Glomerular visceral epithelial cell (primary cell): Measurements from ENCODE around the gene ACAD8.

ENCODE experiments used
- DNase-seq: peaks from one replicate; pipeline ENCODE4 v3.0.0-alpha.2; 2016; ENCODE audit errors: extremely low spot score

The ACAD8 gene

DNA sequence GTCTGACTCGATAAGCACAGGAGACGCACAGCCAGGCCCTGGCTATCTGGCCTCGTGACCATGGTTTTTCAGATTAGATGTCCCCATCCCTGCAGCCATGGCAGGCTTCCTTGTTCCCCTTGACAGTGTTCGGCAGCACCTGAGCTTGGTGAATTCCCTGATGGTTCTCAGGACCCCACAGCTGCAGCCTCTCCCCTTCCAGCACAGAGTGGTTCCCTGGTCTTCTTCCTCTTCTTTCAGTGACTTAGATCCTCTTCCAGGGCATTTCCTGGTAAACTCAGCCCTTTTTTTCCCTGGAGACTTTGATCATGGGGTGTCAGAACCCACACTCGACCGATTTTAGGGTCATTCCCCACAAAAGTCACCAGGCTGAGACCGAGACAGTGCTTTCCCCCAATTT lies 37.3 kb downstream of the ACAD8 start:
- DNase-seq, result no peak

DNA sequence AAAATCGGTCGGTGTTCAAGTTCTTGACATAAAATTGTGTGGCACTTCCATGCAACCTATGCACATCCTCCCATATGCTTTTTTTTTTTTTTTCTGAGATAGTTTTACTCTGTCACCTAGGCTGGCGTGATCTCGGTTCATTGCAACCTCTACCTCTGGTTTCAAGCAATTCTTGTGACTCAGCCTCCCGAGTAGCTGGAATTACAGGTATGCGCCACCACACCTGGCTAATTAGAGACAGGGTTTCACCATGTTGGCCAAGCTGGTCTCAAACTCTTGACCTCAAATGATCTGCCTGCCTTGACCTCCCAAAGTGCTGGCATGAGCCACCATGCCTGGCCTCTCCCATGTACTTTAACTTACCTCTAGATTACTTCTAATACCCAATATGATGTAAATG lies 37.8 kb downstream of the ACAD8 start:
- no peak for DNase-seq

DNA sequence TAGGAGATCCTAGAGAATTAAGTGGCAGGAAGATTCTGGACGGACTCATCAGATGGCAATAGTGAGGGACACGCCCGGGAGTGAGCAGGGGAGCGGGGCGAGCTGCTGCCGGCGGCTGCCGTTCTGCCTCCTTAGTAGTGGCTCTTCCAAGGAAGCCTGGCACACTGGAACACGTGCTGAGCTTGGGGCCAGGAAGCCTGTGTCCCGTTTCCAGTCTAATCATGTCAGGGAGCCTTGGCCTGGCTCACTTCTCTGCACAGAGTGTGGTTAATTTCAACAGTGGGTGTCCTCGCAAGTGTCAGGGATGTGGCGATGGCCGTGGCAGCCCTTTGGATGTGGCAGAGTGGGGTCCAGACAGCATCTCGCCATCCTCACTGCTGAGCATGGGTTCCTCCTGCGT lies 39.3 kb downstream of the ACAD8 start:
- no peak for DNase-seq

DNA sequence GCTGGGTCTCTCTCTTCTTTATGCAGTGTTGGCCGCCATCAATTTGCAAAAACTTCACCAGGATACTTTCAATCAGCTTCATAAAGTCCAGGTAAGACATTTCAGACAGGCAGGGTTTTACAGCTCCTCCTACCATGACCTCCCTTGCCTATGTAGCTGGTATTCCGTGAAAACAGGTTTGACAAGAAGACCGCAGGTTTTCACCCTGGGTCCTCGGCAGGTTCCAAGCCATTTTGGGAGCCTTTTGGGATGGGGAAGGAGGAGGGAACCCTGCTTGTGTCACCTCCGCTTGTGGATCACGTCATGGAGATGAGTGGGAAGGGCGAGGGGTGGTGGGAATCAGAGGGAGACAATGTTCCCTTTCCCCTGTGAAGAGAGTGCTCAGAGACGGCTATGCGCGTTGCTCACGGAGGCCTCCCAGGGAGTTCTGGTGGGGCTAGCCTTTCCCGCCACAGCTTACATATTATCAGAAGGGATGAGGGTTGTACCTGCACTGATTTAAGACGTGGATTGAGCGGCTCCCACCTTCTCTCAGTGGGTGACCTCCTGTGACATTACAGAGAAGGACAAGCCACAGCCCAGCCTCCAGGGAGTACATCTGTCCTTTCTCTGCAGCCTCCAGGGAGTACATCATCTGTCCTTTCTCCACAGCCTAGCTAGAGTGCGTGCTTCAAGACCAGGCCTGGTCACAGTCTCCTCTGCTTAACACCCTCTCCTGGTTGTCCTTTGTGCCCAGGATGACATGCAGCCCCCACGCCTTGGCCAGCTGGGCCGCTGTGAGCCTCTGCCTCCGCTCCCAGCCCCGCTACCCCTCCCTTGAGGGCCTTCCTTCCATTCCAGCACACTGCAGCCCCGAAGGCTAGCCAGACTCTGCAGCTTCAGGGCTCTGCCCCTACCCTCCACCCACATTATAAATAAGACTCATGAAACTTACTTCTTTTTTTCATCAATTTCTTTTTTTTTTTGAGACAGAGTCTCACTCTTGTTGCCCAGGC lies 40.0 kb downstream of the ACAD8 start:
- no peak for DNase-seq

DNA sequence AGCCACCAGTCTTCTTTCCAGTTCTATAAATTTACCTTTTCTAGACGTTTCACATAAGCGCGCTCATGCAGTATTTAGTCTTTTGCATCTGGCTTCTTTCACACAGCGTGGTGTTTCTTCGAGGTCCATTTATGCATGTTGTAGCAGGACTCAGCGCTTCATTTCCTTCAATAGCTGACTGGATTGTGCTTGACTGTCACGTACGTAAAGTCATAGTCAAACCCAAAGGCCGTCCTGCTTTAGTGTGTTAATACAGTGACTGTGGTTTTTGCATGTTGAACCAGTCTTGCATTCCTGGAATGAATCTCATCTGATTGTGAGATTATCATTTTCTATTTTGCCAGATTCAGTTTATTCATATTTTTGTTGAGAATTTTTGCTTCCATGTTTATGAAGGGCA lies 41.3 kb downstream of the ACAD8 start:
- no peak for DNase-seq

DNA sequence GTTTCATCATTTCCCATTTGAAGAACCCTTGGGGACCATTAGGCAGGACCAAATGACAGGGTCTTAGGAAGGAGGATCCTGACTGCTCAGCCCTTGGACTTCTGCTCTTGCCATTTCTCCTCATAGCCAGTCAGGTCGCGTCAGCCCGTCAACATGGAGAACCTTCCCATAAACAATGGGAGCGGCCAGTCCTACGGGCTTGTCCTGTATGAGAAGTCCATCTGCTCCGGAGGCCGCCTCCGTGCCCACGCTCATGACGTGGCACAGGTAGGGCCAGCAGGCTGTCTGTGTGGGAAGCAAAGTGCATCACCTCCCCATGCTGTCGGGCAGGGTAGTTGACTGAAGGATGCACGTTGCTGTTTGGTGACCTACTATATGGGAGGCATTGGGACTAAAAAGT lies 58.9 kb downstream of the ACAD8 start:
- DNase-seq, result no peak

DNA sequence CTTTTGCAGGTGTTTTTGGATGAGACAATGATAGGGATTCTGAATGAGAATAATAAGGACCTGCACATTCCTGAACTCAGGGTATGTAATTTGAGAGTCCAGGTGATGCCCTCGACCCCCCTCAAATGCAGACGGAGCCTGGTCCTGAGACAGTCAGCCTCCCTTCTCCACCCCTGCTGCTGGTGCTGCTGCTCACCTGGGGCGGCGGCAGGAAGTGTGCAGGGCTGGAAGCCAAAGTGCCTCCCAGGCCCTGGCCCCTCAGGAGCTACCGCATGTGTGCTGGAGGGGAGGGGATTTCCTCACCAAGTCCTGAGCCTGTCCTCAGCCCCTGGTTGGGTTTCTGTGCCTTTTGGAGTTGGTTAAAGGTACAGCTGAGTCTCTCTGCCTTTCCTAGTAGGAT lies 59.4 kb downstream of the ACAD8 start:
- DNase-seq, result no peak

DNA sequence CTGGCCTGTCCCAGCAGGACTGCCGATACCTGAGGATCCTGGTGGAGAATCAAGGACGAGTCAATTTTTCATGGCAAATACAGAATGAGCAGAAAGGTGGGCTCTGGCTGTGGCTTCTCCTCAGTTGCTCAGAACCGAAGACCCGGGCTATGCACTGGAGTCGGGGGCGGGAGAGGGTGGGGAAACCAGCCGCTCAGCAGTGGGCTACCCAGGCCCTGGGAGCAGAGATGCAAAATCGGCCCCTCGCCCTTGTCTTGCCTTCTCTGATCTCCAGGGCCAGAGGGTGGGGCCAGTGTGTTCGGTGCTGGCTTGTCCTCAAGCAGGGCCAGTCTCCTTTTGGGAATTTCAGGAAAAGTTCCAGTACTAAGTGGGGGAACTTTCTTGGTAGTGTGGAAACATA lies 60.0 kb downstream of the ACAD8 start:
- DNase-seq, result no peak

DNA sequence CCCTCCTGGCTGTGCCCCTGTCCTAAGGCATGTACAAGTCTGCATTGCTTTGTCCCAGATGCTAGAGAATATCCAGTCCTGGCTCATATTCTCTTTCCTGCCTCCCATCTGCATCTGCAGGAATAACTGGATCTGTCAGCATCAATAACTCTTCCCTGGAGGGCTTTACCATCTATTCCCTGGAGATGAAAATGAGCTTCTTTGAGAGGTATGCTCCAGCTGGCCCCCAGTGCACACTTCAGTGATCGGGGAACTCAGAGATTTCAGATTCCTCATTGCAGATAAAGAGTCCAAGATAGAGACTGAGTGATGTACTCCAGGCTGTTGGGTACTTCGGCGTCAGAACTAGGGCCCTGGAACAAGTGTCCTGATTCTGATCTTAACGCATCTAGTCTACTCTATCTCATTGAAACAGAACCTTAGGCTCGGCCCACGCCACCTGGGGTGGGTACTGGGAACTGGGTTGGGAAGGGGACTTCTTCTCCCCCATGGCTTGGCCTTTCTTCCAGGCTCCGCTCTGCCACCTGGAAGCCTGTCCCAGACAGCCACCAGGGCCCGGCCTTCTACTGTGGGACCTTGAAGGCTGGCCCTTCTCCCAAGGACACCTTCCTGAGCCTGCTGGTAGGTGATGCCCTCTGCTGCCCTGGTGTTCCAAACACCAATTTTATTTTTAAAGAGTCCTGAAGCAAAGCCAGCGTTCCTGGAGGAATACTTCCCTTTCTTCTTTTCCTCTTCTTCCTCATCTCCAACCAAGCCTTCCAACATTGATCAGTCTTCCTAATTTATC lies 60.6 kb downstream of the ACAD8 start:
- no peak for DNase-seq
